HG02981 (cell line): ENCODE measurements around the gene CHD1L.
"Not testable (repeated sequence)": the region's sequence is repeated elsewhere in the genome, so short reads cannot be mapped to it uniquely, and the experiment has no call there.

Experiments
- ATAC-seq: cut with Tn5 transposase; IDR thresholded peaks from one replicate; pipeline ENCODE4 v1.9.1; 2021; ENCODE audit warnings: mild to moderate bottlenecking, moderate library complexity; ENCODE audit not compliant: unreplicated experiment

Gene CHD1L

DNA sequence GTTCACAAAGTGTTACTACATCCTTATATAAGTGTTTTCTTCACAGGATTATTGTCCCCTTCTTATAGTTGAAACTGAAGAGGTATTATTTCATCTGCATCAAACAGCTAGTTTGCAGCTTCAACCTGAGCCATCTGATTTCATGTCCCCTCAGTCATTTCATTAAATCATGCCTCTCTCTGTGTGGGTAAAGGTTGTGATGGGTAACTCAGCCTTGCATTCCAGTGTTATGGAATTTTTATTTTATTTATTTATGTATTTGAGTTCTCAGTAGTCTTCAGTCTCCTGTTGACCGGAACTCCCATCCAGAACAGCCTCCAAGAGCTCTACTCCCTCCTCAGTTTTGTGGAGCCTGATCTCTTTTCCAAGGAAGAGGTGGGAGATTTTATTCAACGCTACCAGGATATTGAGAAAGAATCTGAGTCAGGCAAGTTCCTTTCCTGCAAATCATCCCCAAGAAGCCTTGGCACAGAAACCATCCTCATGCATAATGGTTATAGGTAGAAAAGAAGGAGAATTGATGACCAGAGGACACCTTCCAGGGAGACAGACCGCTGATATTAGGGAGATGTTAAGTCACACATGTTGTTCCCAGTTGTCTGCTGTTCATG lies 21.8 kb downstream of the CHD1L start:
- no peak for ATAC-seq

DNA sequence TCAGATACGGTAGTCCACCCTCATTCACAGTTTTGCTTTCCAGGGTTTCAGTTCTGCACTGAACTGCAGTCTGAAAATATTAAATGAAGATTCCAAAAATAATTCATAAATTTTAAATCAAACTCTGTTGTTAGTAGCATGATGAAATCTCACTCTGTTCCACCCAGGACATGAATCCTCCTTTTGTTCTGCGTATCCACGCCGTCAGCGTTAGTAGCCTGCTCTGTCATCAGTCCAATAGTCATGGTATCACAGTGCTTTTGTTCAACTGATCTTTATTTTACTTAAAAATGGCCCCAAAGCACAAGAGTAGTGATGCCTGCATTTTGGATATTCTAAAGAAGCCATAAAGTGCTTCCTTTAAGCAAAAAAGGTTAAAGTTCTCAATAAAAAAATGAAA lies 23.9 kb downstream of the CHD1L start:
- ATAC-seq, result no peak

DNA sequence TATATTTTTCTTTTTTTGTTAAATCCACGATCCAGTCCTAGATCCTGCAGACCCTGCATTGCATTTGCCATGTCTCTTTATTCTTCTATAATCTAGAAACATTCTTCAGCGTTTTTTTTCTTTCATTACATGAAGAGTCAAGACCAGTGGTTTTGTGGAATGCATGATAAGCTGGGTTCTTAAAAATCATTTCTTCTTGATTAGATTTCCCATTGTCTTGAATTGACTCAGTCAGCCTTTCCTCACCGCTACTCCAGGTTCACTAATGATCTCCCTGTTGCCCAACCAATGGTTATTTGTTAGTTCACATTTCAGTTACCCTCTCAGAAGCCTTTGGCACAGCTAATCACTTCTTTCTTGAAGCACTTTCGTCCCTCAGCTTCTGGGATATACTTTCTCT lies 25.2 kb downstream of the CHD1L start:
- no peak for ATAC-seq

DNA sequence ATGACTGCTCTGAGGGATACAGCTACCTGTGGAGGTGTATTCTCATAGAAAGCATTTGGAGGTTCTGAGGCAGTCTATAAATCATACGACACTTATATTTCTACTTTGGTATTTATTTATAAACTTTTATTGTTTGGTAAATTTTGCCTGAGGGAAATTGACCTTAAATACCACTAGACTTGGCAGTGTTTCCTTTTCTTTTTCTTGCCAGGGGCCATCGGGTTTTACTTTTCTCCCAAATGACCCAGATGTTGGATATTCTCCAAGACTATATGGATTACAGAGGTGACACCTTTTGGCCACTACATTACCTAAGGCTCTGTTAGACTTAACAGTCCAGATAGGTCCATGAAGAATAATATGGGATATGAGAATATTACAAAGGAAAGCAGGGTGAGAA lies 28.2 kb downstream of the CHD1L start:
- no peak for ATAC-seq

DNA sequence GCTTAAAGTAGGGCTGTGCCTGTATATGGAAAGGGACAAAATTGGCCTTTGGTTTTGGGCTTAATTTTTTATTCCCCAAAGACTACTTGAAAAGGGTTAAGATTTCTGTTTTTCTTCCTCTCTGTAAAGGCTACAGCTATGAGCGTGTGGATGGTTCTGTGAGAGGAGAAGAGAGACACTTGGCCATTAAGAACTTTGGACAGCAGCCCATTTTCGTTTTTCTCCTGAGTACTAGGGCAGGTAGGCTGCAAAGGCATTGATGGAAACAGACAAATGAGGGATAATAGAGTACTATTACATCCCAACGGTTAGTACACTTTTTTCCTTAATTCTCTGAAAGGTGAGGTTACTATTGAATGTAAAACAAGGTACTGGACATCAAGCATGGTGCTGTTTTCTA lies 29.6 kb downstream of the CHD1L start:
- ATAC-seq, result no peak

DNA sequence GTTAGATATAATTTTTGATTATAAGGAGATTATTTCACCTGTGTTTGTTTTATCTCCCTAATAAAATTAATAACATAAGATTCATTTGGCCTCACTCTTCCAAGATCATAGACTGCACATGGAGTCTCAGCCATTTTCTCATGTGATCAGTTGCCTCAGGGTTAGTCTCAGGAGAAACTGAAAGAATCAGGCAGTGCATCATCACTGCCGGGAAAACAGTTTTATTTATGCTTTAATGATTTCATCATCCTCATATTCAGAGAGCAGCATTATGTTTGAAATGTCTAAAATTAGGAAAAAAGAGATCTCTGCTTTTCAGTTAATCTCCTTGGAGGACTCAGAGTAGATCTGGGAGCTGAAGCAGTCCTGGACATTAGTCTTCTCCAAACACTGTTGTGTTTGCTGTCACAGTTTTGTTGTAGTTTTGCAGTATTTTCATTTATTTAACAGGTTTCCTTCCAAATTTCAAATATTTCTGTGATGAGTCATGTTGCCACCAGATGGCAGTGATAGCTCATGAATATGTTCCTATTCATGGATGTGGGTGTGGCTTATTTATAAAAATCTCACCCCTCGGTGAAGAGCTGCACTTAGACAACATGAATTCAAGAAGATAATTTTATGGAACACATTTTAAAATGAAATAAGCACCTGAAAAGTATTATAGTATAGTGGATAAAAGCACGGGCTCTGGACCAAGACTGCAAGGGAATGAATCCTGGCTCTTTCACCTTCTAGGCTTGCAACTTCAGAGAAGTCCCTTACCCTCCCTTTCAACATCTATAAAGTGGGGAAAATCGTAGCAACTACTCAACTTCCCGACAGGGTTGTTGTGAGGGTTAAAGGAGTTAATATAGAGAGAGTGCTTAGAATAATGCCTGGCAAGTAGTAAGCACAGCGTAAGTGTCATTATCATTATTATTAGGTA lies 31.2 kb downstream of the CHD1L start:
- peak; percentile 57 for ATAC-seq

DNA sequence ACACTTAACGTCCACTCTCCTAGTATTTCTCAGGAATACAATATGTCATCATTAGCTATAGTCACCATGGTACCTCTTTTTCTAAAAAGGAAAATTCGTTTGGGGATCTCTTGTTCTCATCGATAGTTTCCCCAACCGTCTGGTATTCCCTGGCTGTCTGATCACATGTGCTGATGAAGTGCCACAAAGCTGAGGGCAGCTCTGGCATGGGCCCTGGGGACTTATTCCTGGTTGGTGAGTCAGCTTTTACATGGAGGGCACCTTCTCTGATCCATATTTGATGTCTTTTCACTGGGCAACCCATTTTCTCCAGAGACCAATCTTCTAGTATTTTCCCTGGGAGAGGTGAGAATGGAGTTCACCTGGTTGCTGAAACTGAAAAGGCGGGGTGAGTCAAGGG lies 39.5 kb downstream of the CHD1L start:
- ATAC-seq, result no peak

DNA sequence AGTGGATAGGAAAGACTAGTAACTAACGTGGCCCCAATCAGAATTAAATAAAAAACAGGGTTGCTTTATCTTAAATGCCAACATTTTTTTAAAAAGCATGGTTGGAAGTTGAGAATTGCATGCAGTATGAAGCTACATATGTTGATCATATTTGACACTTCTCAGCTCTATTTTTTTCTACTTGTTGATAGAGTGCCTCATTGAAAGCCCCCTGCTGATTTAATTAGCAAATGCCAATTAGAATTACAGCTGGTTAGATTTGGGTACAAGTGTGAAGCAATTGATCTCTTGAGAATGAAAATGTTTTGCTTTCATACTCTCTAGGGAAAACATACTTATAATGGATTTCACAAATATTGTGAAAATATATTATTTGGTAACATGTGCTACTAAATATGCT lies 40.5 kb downstream of the CHD1L start:
- ATAC-seq, result no peak

DNA sequence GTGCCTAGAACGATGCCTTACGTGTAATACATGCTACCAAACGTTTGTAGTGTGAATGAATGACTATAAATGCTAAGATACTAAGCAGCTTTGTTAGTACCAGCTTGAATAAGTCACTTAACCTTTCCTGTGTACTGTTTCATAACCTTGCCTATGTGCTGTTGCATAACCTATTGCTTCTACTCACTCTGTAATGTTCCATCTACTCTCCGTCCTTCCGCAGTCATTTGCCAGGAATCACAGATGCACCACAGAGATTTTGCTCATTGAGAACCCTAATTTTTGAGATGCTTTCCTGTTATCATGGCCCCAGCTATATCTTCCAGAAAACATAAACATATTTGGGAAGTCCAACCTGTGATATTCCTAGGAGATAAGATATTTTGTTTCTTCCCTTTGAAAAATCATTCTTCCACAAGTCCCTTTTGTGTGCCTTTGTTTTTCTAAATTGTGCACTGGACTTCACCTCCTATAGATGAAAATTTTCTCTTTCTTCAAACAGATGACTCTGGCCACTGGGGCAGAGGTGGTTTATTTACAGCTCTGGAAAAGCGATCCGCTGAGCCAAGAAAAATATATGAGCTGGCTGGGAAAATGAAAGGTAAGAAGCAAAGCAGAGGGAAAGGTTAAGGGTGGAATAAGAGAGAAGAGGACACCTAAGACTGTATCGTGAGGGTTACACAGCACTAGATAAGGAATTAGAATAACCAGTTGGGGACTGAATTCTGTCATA lies 44.8 kb downstream of the CHD1L start:
- ATAC-seq, result no peak

DNA sequence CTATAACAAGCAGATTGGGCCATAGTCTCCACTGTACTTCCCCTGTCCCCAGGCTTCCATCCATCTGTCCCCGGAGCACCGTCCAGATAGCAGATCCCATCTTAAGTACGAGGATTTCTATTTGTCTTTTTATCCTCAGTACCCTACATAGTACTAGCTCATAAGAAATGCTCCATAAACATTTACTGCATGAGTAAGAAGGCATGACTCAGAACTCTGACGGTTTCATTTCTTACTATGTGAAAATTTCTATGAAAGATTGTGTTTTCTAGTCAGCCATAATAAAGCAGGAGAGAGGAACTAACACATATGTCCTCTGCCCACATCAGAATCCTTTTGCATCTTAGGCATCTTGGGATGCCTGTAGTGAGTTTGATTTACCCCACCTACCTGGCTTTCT lies 49.5 kb downstream of the CHD1L start:
- ATAC-seq, result no peak

DNA sequence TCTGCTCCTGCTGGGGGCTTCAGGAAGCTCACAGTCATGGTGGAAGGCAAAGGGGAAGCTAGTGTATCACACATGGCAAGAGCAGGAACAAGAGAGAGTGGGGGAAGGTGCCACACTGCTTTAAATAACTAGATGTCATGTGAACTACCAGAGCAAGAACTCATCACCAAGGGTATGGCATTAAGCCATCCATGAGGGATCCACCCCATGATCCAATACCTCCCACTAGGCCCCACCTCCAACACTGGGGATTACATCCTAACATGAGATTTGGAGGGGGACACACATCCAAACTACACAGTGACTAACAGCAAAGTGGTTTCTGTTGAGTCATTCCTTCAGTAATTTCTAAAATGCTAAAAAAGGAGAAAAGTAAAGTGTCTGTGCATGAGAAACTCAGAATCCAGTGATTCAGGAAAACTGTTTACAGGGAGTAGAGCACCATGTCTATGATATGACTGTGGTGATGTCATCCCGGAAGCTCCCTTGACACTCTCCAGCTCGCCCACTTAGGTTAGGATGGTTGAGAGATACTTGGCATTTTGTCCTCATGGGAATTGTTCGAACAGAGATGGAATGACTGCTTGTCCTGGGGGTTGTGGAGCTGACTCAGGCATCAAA lies 50.3 kb downstream of the CHD1L start:
- ATAC-seq, result no peak

DNA sequence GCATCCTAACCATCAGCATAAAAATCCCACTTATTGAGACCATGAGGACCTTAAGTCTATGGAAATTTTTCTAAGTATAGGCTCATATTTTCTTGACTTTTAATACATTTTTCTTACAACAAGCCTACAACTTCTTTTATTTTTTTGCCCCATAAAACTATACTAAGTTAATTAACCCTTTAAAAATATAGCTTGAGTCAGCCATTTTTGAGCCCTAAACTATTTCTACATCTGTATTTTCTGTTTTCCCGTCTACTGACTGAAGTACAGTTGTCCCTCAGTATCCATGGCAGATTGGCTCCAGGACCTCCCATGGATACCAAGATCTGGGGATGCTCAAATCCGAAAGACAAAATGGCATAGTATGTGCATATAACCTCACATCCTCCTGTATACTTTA lies 55.0 kb downstream of the CHD1L start:
- no peak for ATAC-seq

DNA sequence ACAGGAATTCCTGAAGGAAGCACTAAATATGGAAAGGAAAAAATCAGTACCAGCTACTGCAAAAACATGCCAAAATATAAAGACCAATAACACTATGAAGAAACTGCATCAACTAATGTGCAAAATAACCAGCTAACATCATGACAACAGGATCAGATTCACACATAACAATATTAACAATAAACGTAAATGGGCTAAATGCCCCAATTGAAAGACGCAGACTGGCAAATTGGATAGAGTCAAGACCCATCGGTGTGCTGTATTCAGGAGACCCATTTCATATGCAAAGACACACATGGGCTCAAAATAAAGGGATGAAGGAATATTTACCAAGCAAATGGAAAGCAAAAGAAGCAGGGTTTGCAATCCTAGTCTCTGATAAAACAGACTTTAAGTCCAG lies 63.3 kb downstream of the CHD1L start:
- not testable (repeated sequence) for ATAC-seq

DNA sequence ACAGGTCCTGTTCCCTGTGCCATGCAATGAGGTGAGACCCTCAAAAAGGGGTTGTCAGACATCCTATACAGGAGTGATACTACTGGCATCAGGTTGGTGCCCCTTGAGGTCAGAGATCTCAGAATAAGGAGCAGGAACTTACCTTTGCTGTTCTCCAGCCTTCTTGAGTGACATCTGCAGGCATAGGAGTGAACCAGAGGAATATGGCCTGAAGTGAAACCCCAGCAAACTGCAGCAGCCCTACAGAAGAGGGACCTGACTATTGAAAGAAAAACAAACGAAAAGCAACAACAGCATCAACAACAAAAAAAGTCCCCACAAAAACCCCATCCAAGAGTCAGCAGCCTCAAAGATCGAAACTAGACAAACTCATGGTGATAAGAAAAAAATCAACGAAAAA lies 74.5 kb downstream of the CHD1L start:
- ATAC-seq, result no peak

DNA sequence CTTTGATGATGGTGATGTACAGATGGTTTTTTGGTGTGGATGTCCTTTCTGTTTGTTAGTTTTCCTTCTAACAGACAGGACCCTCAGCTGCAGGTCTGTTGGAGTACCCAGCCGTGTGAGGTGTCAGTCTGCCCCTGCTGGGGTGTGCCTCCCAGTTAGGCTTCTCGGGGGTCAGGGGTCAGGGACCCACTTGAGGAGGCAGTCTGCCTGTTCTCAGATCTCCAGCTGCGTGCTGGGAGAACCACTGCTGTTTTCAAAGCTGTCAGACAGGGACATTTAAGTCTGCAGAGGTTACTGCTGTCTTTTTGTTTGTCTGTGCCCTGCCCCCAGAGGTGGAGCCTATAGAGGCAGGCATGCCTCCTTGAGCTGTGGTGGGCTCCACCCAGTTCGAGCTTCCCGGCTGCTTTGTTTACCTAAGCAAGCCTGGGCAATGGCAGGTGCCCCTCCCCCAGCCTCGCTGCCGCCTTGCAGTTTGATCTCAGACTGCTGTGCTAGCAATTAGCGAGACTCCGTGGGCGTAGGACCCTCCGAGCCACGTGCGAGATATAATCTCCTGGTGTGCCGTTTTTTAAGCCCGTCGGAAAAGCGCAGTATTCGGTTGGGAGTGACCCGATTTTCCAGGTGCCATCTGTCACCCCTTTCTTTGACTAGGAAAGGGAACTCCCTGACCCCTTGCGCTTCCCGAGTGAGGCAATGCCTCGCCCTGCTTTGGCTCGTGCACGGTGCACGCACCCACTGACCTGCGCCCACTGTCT lies 84.6 kb downstream of the CHD1L start:
- not testable (repeated sequence) for ATAC-seq

DNA sequence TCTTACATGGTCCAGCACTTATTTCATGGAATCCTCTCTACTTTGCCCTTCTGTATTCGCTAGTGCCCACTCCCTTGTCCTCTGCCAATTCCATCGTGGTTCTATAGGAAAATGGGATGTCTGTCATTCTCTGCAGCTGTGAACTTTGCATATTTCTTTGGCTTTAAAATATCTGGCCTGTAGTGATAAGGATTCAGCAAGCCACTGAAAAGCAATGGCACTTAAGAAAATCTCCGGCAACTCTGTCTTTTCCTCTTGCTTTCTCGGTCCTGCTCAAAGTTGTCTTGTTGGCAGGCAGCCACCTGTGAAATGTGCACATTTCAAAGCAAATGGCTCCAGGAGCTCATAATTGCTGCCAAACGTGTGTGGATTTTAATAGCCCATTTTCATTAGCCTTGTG lies 91.8 kb downstream of the CHD1L start:
- no peak for ATAC-seq

DNA sequence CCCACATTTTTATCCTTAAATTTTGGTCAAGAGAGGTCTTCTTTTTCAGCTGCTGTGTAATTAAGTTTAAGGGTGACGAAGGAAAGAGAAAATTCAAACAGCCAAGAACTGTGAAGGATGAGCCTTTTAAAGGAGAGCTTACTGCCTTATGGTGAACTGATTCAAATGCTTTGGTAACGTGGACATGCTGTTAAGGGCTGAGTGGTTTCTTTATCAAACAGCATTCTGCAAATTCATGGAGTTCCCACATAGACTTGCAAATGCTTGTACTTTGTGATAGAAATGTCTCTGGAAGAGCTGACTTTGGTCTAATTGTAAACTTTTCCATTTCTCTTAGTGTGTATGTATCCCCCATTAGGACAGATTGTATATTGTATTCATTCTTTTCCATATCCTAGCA lies 93.8 kb downstream of the CHD1L start:
- ATAC-seq, result no peak

DNA sequence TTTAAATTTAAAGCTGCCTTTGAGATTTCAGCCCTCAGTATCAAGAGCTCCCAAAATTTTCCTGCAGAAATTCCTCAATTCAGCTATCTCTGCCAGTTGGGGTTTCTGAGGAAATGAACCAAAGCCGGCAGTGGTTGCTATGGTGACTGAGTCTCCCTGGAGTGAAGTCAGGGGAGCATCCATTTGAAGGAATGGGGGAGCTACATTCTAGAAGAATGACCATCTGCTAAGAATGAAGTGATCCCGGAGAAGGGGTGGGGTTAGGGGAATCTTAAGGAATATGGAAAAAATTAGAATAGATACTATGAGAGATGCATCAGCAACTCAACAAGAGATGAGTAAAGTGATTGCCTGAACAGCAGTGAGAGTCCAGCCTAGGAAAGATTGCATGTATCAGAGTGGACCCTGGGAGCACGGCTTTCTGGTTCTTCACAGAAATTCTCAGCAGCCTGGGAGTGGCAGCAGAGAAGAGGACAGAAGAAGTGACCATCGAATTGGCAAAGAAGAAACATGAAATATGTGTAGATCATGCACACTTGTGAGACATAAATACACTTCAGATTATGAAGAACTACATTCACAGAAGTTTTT lies 94.7 kb downstream of the CHD1L start:
- no peak for ATAC-seq

DNA sequence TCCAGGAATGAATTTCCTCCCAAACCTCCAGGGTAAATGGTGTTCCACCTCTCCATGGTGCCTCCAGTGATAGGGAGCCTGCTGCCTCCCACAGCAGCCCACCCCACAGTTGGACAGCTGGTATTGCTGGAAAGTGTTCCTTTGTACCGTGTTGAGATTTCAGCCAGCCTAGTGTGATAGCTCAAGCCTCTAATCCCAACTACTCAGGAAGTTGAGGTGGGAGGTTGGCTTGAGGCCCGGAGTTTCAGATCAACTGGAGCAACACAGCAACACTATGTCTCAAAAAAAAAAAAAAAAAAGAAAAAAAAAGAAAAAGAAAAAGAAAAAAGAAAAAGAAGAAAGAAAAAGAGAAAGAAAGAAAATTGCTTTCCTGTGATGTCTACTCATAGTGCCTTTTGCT lies 96.1 kb downstream of the CHD1L start:
- no peak for ATAC-seq

DNA sequence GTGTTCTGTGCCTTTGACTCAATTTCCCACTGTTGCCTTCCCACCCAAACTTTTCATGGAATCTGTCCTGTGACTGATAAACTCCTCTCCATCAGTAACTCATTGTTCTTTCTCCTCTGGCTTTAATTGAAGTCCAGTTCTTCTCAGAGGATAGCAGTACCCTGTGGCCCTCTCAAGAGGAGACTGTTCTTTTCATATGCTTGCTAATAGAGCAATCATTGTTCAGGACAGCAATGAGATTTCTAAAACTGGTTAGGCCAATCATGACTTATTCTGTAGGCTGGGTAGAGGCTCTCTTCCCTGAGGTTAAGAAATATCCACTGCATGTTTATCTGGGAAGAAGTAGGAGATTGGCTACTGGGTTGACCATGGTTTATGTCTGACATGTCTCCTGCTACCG lies 98.8 kb downstream of the CHD1L start:
- no peak for ATAC-seq
